ENCODE data around the gene C5orf52. TPM values are rescaled to one million over a fixed set of nuclear protein-coding genes. Genes with fewer than 3 reads are reported as not detected.
A peak's percentile ranks its signal among the peaks of the same experiment; 100 is the strongest.
"Not testable (repeated sequence)": the region's sequence is repeated elsewhere in the genome, so short reads cannot be mapped to it uniquely, and the experiment has no call there.

Gene C5orf52
- total and polyA plus RNA-seq, 2 donors, result not detected

GRCh38 chr5:157710431-157710830, 39.1 kb downstream of the C5orf52 start:
- Histone ChIP-seq H3K27me3 (ENCODE audit: control insufficient read depth in 2 of 2, insufficient read depth in 1 of 2, low read length in 1 of 2) (no peaks in the 10 kb centered on the region), H3K4me1 (ENCODE audit: control insufficient read depth in 2 of 2, insufficient read depth in 2 of 2, low read length in 2 of 2) (no peaks in the 10 kb centered on the region), H3K27ac (ENCODE audit: low read depth in 1 of 2, low read length in 1 of 2) (no peak overlapping the region), H3K4me3 (ENCODE audit: low read length in 2 of 2) (no peak overlapping the region), H3K9me3 (ENCODE audit: control insufficient read depth in 2 of 2, insufficient read depth in 1 of 2, low read length in 1 of 2) (no peaks in the 10 kb centered on the region), H3K36me3 (ENCODE audit: control insufficient read depth in 2 of 2, insufficient read depth in 2 of 2, low read length in 1 of 2) (no peaks in the 10 kb centered on the region)
- DNase-seq (ENCODE audit: low read depth in 6 of 9, low spot score in 9 of 9), result no peak
- 92% methylated on average over 3 of the region's 3 CpGs for WGBS

GRCh38 chr5:157710882-157711281, 39.5 kb downstream of the C5orf52 start:
- H3K9me3 ChIP-seq (ENCODE audit: control insufficient read depth in 2 of 2, insufficient read depth in 1 of 2, low read length in 1 of 2), result no peaks in the 10 kb centered on the region
- H3K27me3 ChIP-seq (ENCODE audit: control insufficient read depth in 2 of 2, insufficient read depth in 1 of 2, low read length in 1 of 2), result no peaks in the 10 kb centered on the region
- H3K36me3 ChIP-seq (ENCODE audit: control insufficient read depth in 2 of 2, insufficient read depth in 2 of 2, low read length in 1 of 2), result no peaks in the 10 kb centered on the region
- H3K4me1 ChIP-seq (ENCODE audit: control insufficient read depth in 2 of 2, insufficient read depth in 2 of 2, low read length in 2 of 2), result no peaks in the 10 kb centered on the region
- H3K4me3 ChIP-seq (ENCODE audit: low read length in 2 of 2), result no peak overlapping the region
- H3K27ac ChIP-seq (ENCODE audit: low read depth in 1 of 2, low read length in 1 of 2), result no peak overlapping the region
- WGBS, result 85% methylated on average over 2 of the region's 2 CpGs
- no peak for DNase-seq (ENCODE audit: low read depth in 6 of 9, low spot score in 9 of 9)

- Histone ChIP-seq H3K9me3 (ENCODE audit: control insufficient read depth in 2 of 2, insufficient read depth in 1 of 2, low read length in 1 of 2) (no peaks in the 10 kb centered on the region), H3K27me3 (ENCODE audit: control insufficient read depth in 2 of 2, insufficient read depth in 1 of 2, low read length in 1 of 2) (no peaks in the 10 kb centered on the region), H3K4me3 (ENCODE audit: low read length in 2 of 2) (no peak overlapping the region), H3K4me1 (ENCODE audit: control insufficient read depth in 2 of 2, insufficient read depth in 2 of 2, low read length in 2 of 2) (peaks cover 0 to 6% of the 10 kb centered on the region in 2 donors), H3K27ac (ENCODE audit: low read depth in 1 of 2, low read length in 1 of 2) (no peak overlapping the region), H3K36me3 (ENCODE audit: control insufficient read depth in 2 of 2, insufficient read depth in 2 of 2, low read length in 1 of 2) (no peaks in the 10 kb centered on the region)
- 98% methylated on average over 4 of the region's 4 CpGs for WGBS
- no peak for DNase-seq (ENCODE audit: low read depth in 6 of 9, low spot score in 9 of 9)
Observed at GRCh38 chr5:157713830-157714595, 42.7 kb downstream of the C5orf52 start.

- no peak overlapping the region for H3K27ac ChIP-seq (ENCODE audit: low read depth in 1 of 2, low read length in 1 of 2)
- H3K27me3 ChIP-seq (ENCODE audit: control insufficient read depth in 2 of 2, insufficient read depth in 1 of 2, low read length in 1 of 2), result no peaks in the 10 kb centered on the region
- peaks cover 0 to 6% of the 10 kb centered on the region in 2 donors for H3K4me1 ChIP-seq (ENCODE audit: control insufficient read depth in 2 of 2, insufficient read depth in 2 of 2, low read length in 2 of 2)
- no peak overlapping the region for H3K4me3 ChIP-seq (ENCODE audit: low read length in 2 of 2)
- H3K9me3 ChIP-seq (ENCODE audit: control insufficient read depth in 2 of 2, insufficient read depth in 1 of 2, low read length in 1 of 2), result no peaks in the 10 kb centered on the region
- DNase-seq (ENCODE audit: low read depth in 6 of 9, low spot score in 9 of 9), result no peak
- no peaks in the 10 kb centered on the region for H3K36me3 ChIP-seq (ENCODE audit: control insufficient read depth in 2 of 2, insufficient read depth in 2 of 2, low read length in 1 of 2)
Observed at GRCh38 chr5:157714596-157714864, 43.2 kb downstream of the C5orf52 start.

GRCh38 chr5:157718519-157718918, 47.2 kb downstream of the C5orf52 start:
- peaks cover 0 to 6% of the 10 kb centered on the region in 2 donors for H3K4me1 ChIP-seq (ENCODE audit: control insufficient read depth in 2 of 2, insufficient read depth in 2 of 2, low read length in 2 of 2)
- H3K36me3 ChIP-seq (ENCODE audit: control insufficient read depth in 2 of 2, insufficient read depth in 2 of 2, low read length in 1 of 2), result no peaks in the 10 kb centered on the region
- H3K27me3 ChIP-seq (ENCODE audit: control insufficient read depth in 2 of 2, insufficient read depth in 1 of 2, low read length in 1 of 2), result no peaks in the 10 kb centered on the region
- no peak overlapping the region for H3K27ac ChIP-seq (ENCODE audit: low read depth in 1 of 2, low read length in 1 of 2)
- no peak overlapping the region for H3K4me3 ChIP-seq (ENCODE audit: low read length in 2 of 2)
- 8% methylated on average over 4 of the region's 4 CpGs for WGBS
- H3K9me3 ChIP-seq (ENCODE audit: control insufficient read depth in 2 of 2, insufficient read depth in 1 of 2, low read length in 1 of 2), result no peaks in the 10 kb centered on the region
- peak in 8 of 9 donors; percentile 21 to 76 (median 41) for DNase-seq (ENCODE audit: low read depth in 6 of 9, low spot score in 9 of 9)

- no peak for DNase-seq (ENCODE audit: low read depth in 6 of 9, low spot score in 9 of 9)
- Histone ChIP-seq H3K27ac (ENCODE audit: low read depth in 1 of 2, low read length in 1 of 2) (no peak overlapping the region), H3K9me3 (ENCODE audit: control insufficient read depth in 2 of 2, insufficient read depth in 1 of 2, low read length in 1 of 2) (no peaks in the 10 kb centered on the region), H3K36me3 (ENCODE audit: control insufficient read depth in 2 of 2, insufficient read depth in 2 of 2, low read length in 1 of 2) (no peaks in the 10 kb centered on the region), H3K27me3 (ENCODE audit: control insufficient read depth in 2 of 2, insufficient read depth in 1 of 2, low read length in 1 of 2) (no peaks in the 10 kb centered on the region), H3K4me3 (ENCODE audit: low read length in 2 of 2) (no peak overlapping the region), H3K4me1 (ENCODE audit: control insufficient read depth in 2 of 2, insufficient read depth in 2 of 2, low read length in 2 of 2) (peaks cover 0 to 6% of the 10 kb centered on the region in 2 donors)
- WGBS, result 96% methylated on average over 2 of the region's 2 CpGs
Observed at GRCh38 chr5:157719245-157719644, 47.9 kb downstream of the C5orf52 start.

GRCh38 chr5:157721159-157721558, 49.8 kb downstream of the C5orf52 start:
- WGBS, result 96% methylated on average over 6 of the region's 6 CpGs
- no peak overlapping the region for H3K27ac ChIP-seq (ENCODE audit: low read depth in 1 of 2, low read length in 1 of 2)
- no peaks in the 10 kb centered on the region for H3K27me3 ChIP-seq (ENCODE audit: control insufficient read depth in 2 of 2, insufficient read depth in 1 of 2, low read length in 1 of 2)
- no peak for DNase-seq (ENCODE audit: low read depth in 6 of 9, low spot score in 9 of 9)
- H3K4me1 ChIP-seq (ENCODE audit: control insufficient read depth in 2 of 2, insufficient read depth in 2 of 2, low read length in 2 of 2), result peaks cover 0 to 6% of the 10 kb centered on the region in 2 donors
- H3K4me3 ChIP-seq (ENCODE audit: low read length in 2 of 2), result no peak overlapping the region
- H3K36me3 ChIP-seq (ENCODE audit: control insufficient read depth in 2 of 2, insufficient read depth in 2 of 2, low read length in 1 of 2), result no peaks in the 10 kb centered on the region
- H3K9me3 ChIP-seq (ENCODE audit: control insufficient read depth in 2 of 2, insufficient read depth in 1 of 2, low read length in 1 of 2), result no peaks in the 10 kb centered on the region

GRCh38 chr5:157722895-157723294, 51.6 kb downstream of the C5orf52 start:
- H3K36me3 ChIP-seq (ENCODE audit: control insufficient read depth in 2 of 2, insufficient read depth in 2 of 2, low read length in 1 of 2); H3K27ac ChIP-seq (ENCODE audit: low read depth in 1 of 2, low read length in 1 of 2); H3K9me3 ChIP-seq (ENCODE audit: control insufficient read depth in 2 of 2, insufficient read depth in 1 of 2, low read length in 1 of 2); DNase-seq (ENCODE audit: low read depth in 6 of 9, low spot score in 9 of 9); H3K4me1 ChIP-seq (ENCODE audit: control insufficient read depth in 2 of 2, insufficient read depth in 2 of 2, low read length in 2 of 2); H3K27me3 ChIP-seq (ENCODE audit: control insufficient read depth in 2 of 2, insufficient read depth in 1 of 2, low read length in 1 of 2); H3K4me3 ChIP-seq (ENCODE audit: low read length in 2 of 2): not testable (repeated sequence)
- WGBS, result 94% methylated on average over 2 of the region's 2 CpGs

- H3K4me3 ChIP-seq (ENCODE audit: low read length in 2 of 2); H3K4me1 ChIP-seq (ENCODE audit: control insufficient read depth in 2 of 2, insufficient read depth in 2 of 2, low read length in 2 of 2): not testable (repeated sequence)
- 94% methylated on average over 2 of the region's 2 CpGs for WGBS
Observed at GRCh38 chr5:157726607-157727006, 55.3 kb downstream of the C5orf52 start.

More at GRCh38 chr5:157726607-157727006, 55.3 kb downstream of the C5orf52 start:
- not testable (repeated sequence) for DNase-seq (ENCODE audit: low read depth in 6 of 9, low spot score in 9 of 9); H3K36me3 ChIP-seq (ENCODE audit: control insufficient read depth in 2 of 2, insufficient read depth in 2 of 2, low read length in 1 of 2); H3K9me3 ChIP-seq (ENCODE audit: control insufficient read depth in 2 of 2, insufficient read depth in 1 of 2, low read length in 1 of 2); H3K27ac ChIP-seq (ENCODE audit: low read depth in 1 of 2, low read length in 1 of 2); H3K27me3 ChIP-seq (ENCODE audit: control insufficient read depth in 2 of 2, insufficient read depth in 1 of 2, low read length in 1 of 2)

Measured in thymus (tissue), 11 donors.